GM12875 (cell line): ENCODE data around the gene CCL19.

Experiments
- H3K4me3 ChIP-seq: one replicate; pipeline ENCODE4 v1.5.1; 2011; ENCODE audit warnings: low read depth, low read length, control low read depth
- TF ChIP-seq, protein P1 (sequence below): IDR thresholded peaks from 2 replicates; pipeline ENCODE4 v1.5.1; 2011; ENCODE audit warnings: low read depth, mild to moderate bottlenecking, control low read depth, inconsistent platforms, low read length, moderate library complexity, borderline replicate concordance; ENCODE audit not compliant: insufficient read depth

The CCL19 gene

DNA sequence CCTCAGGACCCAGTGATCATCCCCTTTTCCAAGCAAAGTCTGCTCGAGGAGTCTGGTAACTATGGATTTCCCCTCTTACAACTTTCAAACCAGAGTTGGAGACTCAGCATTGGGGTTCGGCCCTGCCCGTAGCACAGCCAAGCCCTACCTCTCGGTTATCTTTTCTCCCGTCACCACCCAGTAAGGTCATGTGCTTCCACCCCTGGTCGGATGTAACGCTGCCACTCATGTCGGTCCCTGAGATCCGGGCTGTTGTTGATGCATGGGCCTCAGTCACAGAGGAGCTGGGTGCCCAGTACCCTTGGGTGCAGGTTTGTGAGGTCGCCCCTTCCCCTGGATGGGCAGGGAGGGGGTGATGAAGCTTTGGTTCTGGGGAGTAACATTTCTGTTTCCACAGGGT is 43.4 kb downstream of the CCL19 start:
- TF ChIP-seq, protein P1, sequence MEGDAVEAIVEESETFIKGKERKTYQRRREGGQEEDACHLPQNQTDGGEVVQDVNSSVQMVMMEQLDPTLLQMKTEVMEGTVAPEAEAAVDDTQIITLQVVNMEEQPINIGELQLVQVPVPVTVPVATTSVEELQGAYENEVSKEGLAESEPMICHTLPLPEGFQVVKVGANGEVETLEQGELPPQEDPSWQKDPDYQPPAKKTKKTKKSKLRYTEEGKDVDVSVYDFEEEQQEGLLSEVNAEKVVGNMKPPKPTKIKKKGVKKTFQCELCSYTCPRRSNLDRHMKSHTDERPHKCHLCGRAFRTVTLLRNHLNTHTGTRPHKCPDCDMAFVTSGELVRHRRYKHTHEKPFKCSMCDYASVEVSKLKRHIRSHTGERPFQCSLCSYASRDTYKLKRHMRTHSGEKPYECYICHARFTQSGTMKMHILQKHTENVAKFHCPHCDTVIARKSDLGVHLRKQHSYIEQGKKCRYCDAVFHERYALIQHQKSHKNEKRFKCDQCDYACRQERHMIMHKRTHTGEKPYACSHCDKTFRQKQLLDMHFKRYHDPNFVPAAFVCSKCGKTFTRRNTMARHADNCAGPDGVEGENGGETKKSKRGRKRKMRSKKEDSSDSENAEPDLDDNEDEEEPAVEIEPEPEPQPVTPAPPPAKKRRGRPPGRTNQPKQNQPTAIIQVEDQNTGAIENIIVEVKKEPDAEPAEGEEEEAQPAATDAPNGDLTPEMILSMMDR, result no peak
- peak overlapping the region; percentile 99 for H3K4me3 ChIP-seq

DNA sequence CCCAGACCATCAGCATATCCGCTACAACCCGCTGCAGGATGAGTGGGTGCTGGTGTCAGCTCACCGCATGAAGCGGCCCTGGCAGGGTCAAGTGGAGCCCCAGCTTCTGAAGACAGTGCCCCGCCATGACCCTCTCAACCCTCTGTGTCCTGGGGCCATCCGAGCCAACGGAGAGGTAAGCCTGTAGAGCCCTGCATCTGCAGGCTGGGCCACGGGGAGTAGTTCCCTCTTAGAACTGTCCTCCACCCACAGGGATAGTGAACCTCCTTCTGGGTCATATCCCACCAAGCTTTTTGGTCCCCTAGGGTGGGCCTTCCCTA is 44.0 kb downstream of the CCL19 start:
- TF ChIP-seq, protein P1, result no peak
- peak overlapping the region; percentile 99 for H3K4me3 ChIP-seq

DNA sequence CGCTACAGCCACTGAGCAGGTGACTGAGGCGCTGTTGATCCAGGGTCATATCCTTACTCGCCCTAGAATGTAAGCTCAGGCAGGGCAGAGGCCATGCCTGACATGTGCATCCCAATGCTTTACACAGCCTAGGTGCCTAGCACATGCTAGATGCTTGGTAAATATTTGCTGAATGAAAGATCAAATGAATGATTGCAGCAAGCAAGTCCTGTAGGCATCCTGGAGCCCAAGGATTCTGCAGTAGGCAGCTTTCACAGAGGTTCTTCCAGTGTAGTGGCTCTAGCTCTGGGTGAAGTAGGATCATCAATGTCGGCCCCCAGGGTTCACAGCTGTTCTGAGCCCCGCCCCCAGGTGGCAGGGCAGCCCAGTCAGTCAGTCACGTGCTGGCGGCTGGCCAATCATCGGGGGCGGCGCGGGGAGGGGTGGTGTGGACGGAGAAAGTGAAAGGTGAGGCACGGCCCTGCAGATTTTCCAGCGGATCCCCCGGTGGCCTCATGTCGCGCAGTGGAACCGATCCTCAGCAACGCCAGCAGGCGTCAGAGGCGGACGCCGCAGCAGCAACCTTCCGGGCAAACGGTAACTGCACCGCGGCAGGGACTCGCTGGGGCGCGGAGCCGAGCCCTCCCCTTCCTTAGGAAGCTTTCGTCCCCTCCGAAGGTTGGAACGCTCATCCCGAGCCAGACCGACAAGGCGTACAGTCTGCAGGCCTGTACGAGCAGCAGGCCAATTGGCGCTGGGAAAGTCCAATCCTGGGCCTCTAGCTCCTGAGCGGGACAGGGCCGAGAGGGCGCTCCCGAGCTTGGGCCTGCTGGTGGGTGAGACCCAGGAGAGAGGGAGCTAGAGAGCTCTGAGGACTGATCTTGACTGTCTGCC is 44.6 kb downstream of the CCL19 start, which contains the start of gene GALT:
TSS of gene GALT (plus strand) at position 465 of the 873 bp plus-strand sequence. CDS start at position 495, 30 bp downstream.
- TF ChIP-seq, protein P1, result peak; percentile 52
- peak within 1 kb of the TSS; percentile 99 for H3K4me3 ChIP-seq

DNA sequence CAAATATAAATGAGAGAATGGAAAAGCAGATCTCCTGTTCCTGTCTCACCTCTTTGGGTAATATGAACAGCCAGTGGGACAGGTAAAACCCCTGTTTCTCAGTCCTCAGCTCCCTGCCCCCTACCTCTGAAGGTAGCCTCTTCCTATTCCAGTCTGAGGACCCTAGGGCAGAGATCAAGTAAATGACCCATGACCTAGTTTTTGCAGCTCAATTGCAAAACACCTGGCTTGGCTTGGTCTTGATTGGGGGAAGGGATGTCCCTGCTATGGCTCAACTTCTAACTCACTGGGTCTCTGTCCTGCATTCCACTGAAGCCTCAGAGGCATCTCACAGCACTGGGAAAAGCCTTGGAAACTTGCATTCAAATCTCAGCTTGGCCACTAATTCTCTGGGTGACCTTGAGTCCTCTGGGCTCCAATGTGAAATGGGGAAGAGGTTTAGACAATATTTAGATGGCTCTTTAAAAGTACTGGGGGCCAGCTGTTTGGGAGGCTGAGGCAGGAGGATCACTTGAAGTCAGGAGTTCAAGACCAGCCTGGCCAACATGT is 46.2 kb downstream of the CCL19 start:
- TF ChIP-seq, protein P1, result no peak
- no peak overlapping the region for H3K4me3 ChIP-seq

DNA sequence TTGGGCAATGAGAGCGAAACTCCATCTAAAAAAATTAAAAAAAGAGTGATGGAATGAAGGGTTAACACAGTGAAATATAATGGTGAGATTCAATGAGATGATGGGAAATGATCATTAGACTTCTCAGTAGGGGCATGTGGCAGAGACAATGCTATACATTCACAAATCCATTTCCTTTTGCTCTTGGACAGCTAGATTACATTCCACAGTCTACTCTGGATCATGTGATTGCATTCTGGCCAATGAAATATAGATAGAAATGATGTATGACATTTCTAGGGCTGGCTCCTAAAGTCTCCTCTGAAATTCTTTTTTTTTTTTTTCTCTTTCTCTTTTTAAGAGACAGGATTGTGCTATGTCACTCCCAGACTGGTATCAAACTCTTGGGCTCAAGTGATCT is 48.4 kb downstream of the CCL19 start:
- no peak overlapping the region for H3K4me3 ChIP-seq
- TF ChIP-seq, protein P1, result no peak
